ENCODE results near the gene DOCK3. TPM values are rescaled to one million over a fixed set of nuclear protein-coding genes. Genes with fewer than 3 reads are reported as not detected.
"Not testable (repeated sequence)": the region's sequence is repeated elsewhere in the genome, so short reads cannot be mapped to it uniquely, and the experiment has no call there.

The DOCK3 gene
- total RNA-seq, 2 experiments from 2014 or later, result 3.4 to 4.1 TPM

- ATAC-seq, result no peak
- CTCF ChIA-PET, result no interaction called here
- peaks cover 26% of the 10 kb centered on the region for H3K9me3 Mint-ChIP-seq (ENCODE audit: low read depth)
These were observed 499.0 kb downstream of the DOCK3 start for GRCh38 chr3:51173518-51174271.

GRCh38 chr3:51176923-51177322 is 502.2 kb downstream of the DOCK3 start:
- Mint-ChIP-seq H3K4me3 (no peak overlapping the region), H3K9me3 (ENCODE audit: low read depth) (peaks cover 18% of the 10 kb centered on the region), H3K27ac (no peak overlapping the region), H3K4me1 (peaks cover 3% of the 10 kb centered on the region), H3K36me3 (peaks cover 23% of the 10 kb centered on the region), H3K27me3 (no peaks in the 10 kb centered on the region)
- no peak for DNase-seq
- CTCF ChIA-PET, result no interaction called here
- no peak for ATAC-seq

More at GRCh38 chr3:51173518-51174271, 499.0 kb downstream of the DOCK3 start:
- H3K27me3 Mint-ChIP-seq, result no peaks in the 10 kb centered on the region
- H3K27ac Mint-ChIP-seq, result no peak overlapping the region
- peaks cover 32% of the 10 kb centered on the region for H3K36me3 Mint-ChIP-seq
- H3K4me1 Mint-ChIP-seq, result peaks cover 3% of the 10 kb centered on the region
- no peak overlapping the region for H3K4me3 Mint-ChIP-seq
- no peak for DNase-seq

- H3K4me3 Mint-ChIP-seq; H3K9me3 Mint-ChIP-seq (ENCODE audit: low read depth); H3K27me3 Mint-ChIP-seq; ATAC-seq; H3K36me3 Mint-ChIP-seq; H3K4me1 Mint-ChIP-seq; H3K27ac Mint-ChIP-seq; DNase-seq; CTCF ChIA-PET: not testable (repeated sequence)
These were observed 511.7 kb downstream of the DOCK3 start for GRCh38 chr3:51186446-51186845.

GRCh38 chr3:51190199-51190598 is 515.5 kb downstream of the DOCK3 start:
- ATAC-seq (no peak), DNase-seq (no peak)
- Mint-ChIP-seq H3K9me3 (ENCODE audit: low read depth) (peaks cover 5% of the 10 kb centered on the region), H3K4me1 (peaks cover 6% of the 10 kb centered on the region), H3K27me3 (no peaks in the 10 kb centered on the region), H3K36me3 (peaks cover 4% of the 10 kb centered on the region), H3K4me3 (no peak overlapping the region), H3K27ac (no peak overlapping the region)
- CTCF ChIA-PET, result no interaction called here

GRCh38 chr3:51190827-51191226 is 516.1 kb downstream of the DOCK3 start:
- CTCF ChIA-PET, result no interaction called here
- Mint-ChIP-seq H3K4me1 (peaks cover 6% of the 10 kb centered on the region), H3K27ac (no peak overlapping the region), H3K36me3 (peaks cover 4% of the 10 kb centered on the region), H3K9me3 (ENCODE audit: low read depth) (peaks cover 3% of the 10 kb centered on the region), H3K27me3 (no peaks in the 10 kb centered on the region), H3K4me3 (no peak overlapping the region)
- DNase-seq (no peak), ATAC-seq (no peak)

- no peaks in the 10 kb centered on the region for H3K27me3 Mint-ChIP-seq
- H3K36me3 Mint-ChIP-seq, result peaks cover 4% of the 10 kb centered on the region
- DNase-seq (no peak), ATAC-seq (no peak)
- no peak overlapping the region for H3K27ac Mint-ChIP-seq
- peaks cover 3% of the 10 kb centered on the region for H3K9me3 Mint-ChIP-seq (ENCODE audit: low read depth)
- H3K4me1 Mint-ChIP-seq, result peaks cover 6% of the 10 kb centered on the region
- CTCF ChIA-PET, result interaction anchor here (0.7 kb wide), 1 partner anchor 220 kb away, joined by 3 read pairs; no protein-coding TSS in a partner anchor
- no peak overlapping the region for H3K4me3 Mint-ChIP-seq
These were observed 517.0 kb downstream of the DOCK3 start for GRCh38 chr3:51191768-51192167.

- H3K27ac Mint-ChIP-seq, result no peak overlapping the region
- H3K9me3 Mint-ChIP-seq (ENCODE audit: low read depth), result peaks cover 6% of the 10 kb centered on the region
- CTCF ChIA-PET, result no interaction called here
- H3K4me3 Mint-ChIP-seq, result no peak overlapping the region
- no peaks in the 10 kb centered on the region for H3K27me3 Mint-ChIP-seq
- peaks cover 7% of the 10 kb centered on the region for H3K36me3 Mint-ChIP-seq
- no peak for ATAC-seq
- DNase-seq, result no peak
- peaks cover 6% of the 10 kb centered on the region for H3K4me1 Mint-ChIP-seq
These were observed 523.8 kb downstream of the DOCK3 start for GRCh38 chr3:51198477-51198876.

GRCh38 chr3:51199296-51199695 is 524.6 kb downstream of the DOCK3 start:
- H3K27ac Mint-ChIP-seq; H3K9me3 Mint-ChIP-seq (ENCODE audit: low read depth); CTCF ChIA-PET; H3K36me3 Mint-ChIP-seq; H3K27me3 Mint-ChIP-seq; H3K4me1 Mint-ChIP-seq; ATAC-seq; DNase-seq; H3K4me3 Mint-ChIP-seq: not testable (repeated sequence)

GRCh38 chr3:51216291-51216690 is 541.6 kb downstream of the DOCK3 start:
- Mint-ChIP-seq H3K9me3 (ENCODE audit: low read depth) (no peaks in the 10 kb centered on the region), H3K4me1 (no peaks in the 10 kb centered on the region)

GRCh38 chr3:51221959-51222358 is 547.2 kb downstream of the DOCK3 start:
- no peaks in the 10 kb centered on the region for H3K9me3 Mint-ChIP-seq (ENCODE audit: low read depth)
- no peak overlapping the region for H3K4me3 Mint-ChIP-seq
- H3K4me1 Mint-ChIP-seq, result peaks cover 15% of the 10 kb centered on the region
- H3K36me3 Mint-ChIP-seq, result no peaks in the 10 kb centered on the region
- H3K27me3 Mint-ChIP-seq, result peaks cover 6% of the 10 kb centered on the region
- H3K27ac Mint-ChIP-seq, result no peak overlapping the region
- CTCF ChIA-PET, result no interaction called here
- DNase-seq (no peak), ATAC-seq (no peak)

More at GRCh38 chr3:51216291-51216690, 541.6 kb downstream of the DOCK3 start:
- H3K27ac Mint-ChIP-seq, result no peak overlapping the region
- ATAC-seq, result no peak
- no peaks in the 10 kb centered on the region for H3K27me3 Mint-ChIP-seq
- no peak overlapping the region for H3K4me3 Mint-ChIP-seq
- CTCF ChIA-PET, result no interaction called here
- no peak for DNase-seq
- H3K36me3 Mint-ChIP-seq, result peaks cover 8% of the 10 kb centered on the region

- ATAC-seq (no peak), DNase-seq (no peak)
- CTCF ChIA-PET, result no interaction called here
- Mint-ChIP-seq H3K27ac (no peak overlapping the region), H3K27me3 (peaks cover 6% of the 10 kb centered on the region), H3K4me1 (peaks cover 15% of the 10 kb centered on the region), H3K36me3 (no peaks in the 10 kb centered on the region), H3K4me3 (no peak overlapping the region), H3K9me3 (ENCODE audit: low read depth) (no peaks in the 10 kb centered on the region)
These were observed 549.6 kb downstream of the DOCK3 start for GRCh38 chr3:51224283-51224682.

GRCh38 chr3:51224843-51225242 is 550.1 kb downstream of the DOCK3 start:
- no peaks in the 10 kb centered on the region for H3K36me3 Mint-ChIP-seq
- no peak overlapping the region for H3K27ac Mint-ChIP-seq
- peaks cover 6% of the 10 kb centered on the region for H3K27me3 Mint-ChIP-seq
- no peak overlapping the region for H3K4me3 Mint-ChIP-seq
- no peak for ATAC-seq
- no peaks in the 10 kb centered on the region for H3K9me3 Mint-ChIP-seq (ENCODE audit: low read depth)
- CTCF ChIA-PET, result no interaction called here
- H3K4me1 Mint-ChIP-seq, result peaks cover 15% of the 10 kb centered on the region
- no peak for DNase-seq

GRCh38 chr3:51242939-51243338 is 568.2 kb downstream of the DOCK3 start:
- DNase-seq, result no peak
- H3K4me1 Mint-ChIP-seq, result no peaks in the 10 kb centered on the region
- no peak overlapping the region for H3K4me3 Mint-ChIP-seq
- no peaks in the 10 kb centered on the region for H3K27me3 Mint-ChIP-seq
- CTCF ChIA-PET, result no interaction called here
- no peak for ATAC-seq
- peaks cover 8% of the 10 kb centered on the region for H3K36me3 Mint-ChIP-seq
- H3K9me3 Mint-ChIP-seq (ENCODE audit: low read depth), result peaks cover 2% of the 10 kb centered on the region
- no peak overlapping the region for H3K27ac Mint-ChIP-seq

- Mint-ChIP-seq H3K4me3 (no peak overlapping the region), H3K36me3 (peaks cover 4% of the 10 kb centered on the region), H3K27ac (no peak overlapping the region), H3K27me3 (no peaks in the 10 kb centered on the region), H3K9me3 (ENCODE audit: low read depth) (no peaks in the 10 kb centered on the region), H3K4me1 (no peaks in the 10 kb centered on the region)
- no peak for ATAC-seq
- DNase-seq, result no peak
- CTCF ChIA-PET, result no interaction called here
These were observed 569.2 kb downstream of the DOCK3 start for GRCh38 chr3:51243924-51244323.

Measured in activated CD8-positive, alpha-beta memory T cell treated with anti-CD3 and anti-CD28 coated beads, Interleukin-2, amount 10 ng/mL, durations not matched to agents 7 days and 5 days (primary cell).